Omental fat pad (tissue), 4 donors: ENCODE measurements around the gene ADGRB2. TPM values are rescaled to one million over a fixed set of nuclear protein-coding genes. Genes with fewer than 3 reads are reported as not detected.

Experiments used
- ATAC-seq: fragments of 150-250 bp; one replicate; pipeline ENCODE4 v1.9.1; 2016; ENCODE audit warnings: mild to moderate bottlenecking, moderate library complexity; ENCODE audit not compliant: low FRiP score
- DNase-seq: peaks from one replicate; pipeline ENCODE4 v3.0.0-alpha.2; 2019; ENCODE audit warnings: low spot score
- total RNA-seq, 4 donors: library from RNA; depleted of rRNA; stranded (reverse); fragments of >200 nt; gene quantifications; one replicate each; pipeline ENCODE4 v1.1.0, GENCODE V29; 2016
- TF ChIP-seq, protein P1 (sequence below), 3 donors: fragments of 450-650 bp; IDR thresholded peaks; one replicate each; pipeline ENCODE4 v1.5.1; 2016 to 2017; ENCODE audit warnings: antibody characterized with exemption in 3 of 3, mild to moderate bottlenecking in 3 of 3, moderate library complexity in 2 of 3

Gene ADGRB2
- total RNA-seq, 4 donors from 2014 or later: 0.79 to 7.5 (median 3.3) TPM

GRCh38 chr1:31745096-31745945 lies 18.8 kb downstream of the ADGRB2 start:
- DNase-seq: no peak
- peak; percentile 83 for ATAC-seq
- TF ChIP-seq, protein P1, sequence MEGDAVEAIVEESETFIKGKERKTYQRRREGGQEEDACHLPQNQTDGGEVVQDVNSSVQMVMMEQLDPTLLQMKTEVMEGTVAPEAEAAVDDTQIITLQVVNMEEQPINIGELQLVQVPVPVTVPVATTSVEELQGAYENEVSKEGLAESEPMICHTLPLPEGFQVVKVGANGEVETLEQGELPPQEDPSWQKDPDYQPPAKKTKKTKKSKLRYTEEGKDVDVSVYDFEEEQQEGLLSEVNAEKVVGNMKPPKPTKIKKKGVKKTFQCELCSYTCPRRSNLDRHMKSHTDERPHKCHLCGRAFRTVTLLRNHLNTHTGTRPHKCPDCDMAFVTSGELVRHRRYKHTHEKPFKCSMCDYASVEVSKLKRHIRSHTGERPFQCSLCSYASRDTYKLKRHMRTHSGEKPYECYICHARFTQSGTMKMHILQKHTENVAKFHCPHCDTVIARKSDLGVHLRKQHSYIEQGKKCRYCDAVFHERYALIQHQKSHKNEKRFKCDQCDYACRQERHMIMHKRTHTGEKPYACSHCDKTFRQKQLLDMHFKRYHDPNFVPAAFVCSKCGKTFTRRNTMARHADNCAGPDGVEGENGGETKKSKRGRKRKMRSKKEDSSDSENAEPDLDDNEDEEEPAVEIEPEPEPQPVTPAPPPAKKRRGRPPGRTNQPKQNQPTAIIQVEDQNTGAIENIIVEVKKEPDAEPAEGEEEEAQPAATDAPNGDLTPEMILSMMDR (IDR thresholded peaks at IDR 0.05): peak in 1 of 3 donors; percentile 37

DNA sequence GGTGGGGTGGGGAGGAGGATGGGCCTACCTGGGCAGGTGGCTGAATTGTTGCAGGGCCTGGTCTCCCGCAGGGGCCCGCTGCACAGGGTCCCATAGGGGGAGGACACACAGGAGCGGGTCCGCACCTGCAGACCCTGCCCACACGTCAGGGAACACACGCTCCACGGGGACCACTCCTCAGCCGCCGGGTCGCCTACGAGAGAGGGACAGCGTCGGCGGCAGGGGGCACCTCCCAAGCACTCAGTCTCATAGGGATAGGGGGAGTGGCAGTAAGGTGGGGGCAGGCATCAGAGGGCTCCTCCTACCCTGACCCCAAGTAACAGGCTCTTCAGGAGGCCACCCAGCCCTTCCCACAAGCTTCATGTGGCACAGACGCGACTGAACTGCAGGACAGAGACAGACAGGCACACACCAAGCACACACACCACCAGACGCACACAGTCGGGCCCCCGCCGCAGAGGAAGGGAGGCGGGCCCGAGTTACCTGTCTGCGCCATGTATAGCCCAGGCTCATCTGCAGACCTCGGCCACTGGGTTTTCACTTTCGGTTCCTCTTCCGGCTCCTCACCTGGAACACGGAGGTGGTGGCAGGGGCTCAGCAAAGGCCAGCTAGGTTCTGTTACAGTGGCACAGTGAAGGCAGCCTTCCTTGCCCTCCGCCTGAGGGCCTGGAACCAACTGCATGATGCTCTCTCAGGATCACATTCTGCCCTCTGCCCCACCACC lies 19.8 kb downstream of the ADGRB2 start:
- TF ChIP-seq, protein P1 (IDR thresholded peaks at IDR 0.05): no peak
- DNase-seq (no peak), ATAC-seq (peak; percentile 19)

DNA sequence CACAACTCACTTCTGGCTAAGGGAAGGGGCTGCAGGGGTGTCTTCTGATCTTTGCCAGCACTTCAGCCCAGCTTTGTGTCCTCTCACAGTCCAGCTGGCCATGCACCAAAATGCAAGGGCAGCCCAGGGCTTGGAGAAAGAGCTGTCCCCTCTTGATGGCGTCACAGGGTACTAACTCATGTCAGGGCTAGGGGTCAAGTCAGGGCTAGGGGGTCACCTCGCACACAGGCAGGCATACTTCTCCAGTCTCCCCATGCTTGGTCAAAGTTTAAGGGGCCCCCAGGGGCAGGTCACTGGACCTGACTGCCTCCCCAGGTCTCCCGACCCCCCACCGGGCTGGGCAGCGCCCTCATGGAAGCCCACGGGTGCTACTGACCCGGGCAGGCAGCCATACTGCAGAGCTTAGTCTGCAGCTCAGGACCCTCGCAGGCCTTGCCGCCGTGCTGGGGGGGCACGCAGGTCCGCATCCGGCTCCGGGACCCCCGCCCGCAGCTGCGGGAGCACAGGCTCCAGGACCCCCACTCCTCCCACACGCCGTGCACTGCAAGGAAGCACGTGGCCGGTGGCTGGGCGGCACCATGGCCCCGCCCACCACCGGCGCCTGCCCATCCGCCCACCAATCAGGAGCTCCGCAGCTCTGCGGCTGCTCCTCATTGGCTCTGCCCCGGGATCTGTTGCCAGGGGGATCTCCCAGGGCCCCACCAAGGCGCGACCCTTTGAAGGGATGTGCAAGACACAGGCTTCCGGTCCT lies 21.5 kb downstream of the ADGRB2 start:
- DNase-seq (no peak), ATAC-seq (no peak)
- TF ChIP-seq, protein P1 (IDR thresholded peaks at IDR 0.05): no peak

DNA sequence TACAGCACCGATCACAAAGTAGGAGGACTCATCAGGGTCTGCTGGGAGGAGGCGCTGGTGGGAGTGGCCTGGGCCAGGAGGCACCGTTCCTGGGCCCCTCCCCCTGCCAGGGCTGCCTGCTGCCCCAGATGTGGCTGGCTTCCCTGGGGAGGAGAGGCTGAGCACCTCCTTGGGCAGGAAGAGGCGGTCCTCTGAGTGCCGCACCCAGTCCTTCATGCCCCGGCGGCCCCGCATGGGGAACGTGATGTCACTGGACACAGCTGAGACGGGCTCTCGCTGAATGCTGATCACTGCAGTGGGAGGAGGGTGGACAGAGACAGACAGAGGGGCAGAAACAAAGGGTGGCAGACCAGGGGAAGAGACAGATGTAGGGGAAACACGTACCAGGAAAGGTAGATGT lies 24.8 kb downstream of the ADGRB2 start:
- no peak for DNase-seq
- TF ChIP-seq, protein P1 (IDR thresholded peaks at IDR 0.05): no peak
- no peak for ATAC-seq

- ATAC-seq: peak; percentile 61
- no peak for DNase-seq
- TF ChIP-seq, protein P1 (IDR thresholded peaks at IDR 0.05): no peak
Observed at GRCh38 chr1:31736675-31737074, 27.5 kb downstream of the ADGRB2 start.

DNA sequence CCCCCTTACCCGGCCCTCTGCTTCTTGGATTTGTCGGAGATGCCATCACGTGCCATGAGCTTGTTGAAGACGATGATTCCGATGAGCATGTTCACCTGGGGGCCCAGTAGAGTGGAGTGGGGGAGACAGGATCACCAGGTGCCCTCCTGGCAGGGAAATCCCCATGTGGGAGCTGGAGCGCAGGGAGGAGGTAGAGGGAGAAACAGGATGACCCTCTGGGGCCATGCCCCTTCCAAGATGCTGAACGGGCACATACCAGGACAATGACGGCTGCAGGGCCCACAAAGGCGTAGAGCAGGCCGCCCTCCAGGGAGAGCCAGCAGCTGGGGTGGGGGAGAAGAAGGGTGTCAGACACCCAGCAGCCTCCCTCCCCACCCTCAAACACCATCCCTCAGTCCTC lies 28.6 kb downstream of the ADGRB2 start:
- no peak for ATAC-seq
- no peak for DNase-seq
- TF ChIP-seq, protein P1 (IDR thresholded peaks at IDR 0.05): no peak
